GM13976 (cell line): ENCODE measurements around the gene CIDEA.

Experiments
- DNase-seq: peaks from one replicate; pipeline ENCODE4 v3.0.0; 2012; ENCODE audit warnings: low spot score
- CTCF ChIP-seq: IDR thresholded peaks from 2 replicates; pipeline ENCODE4 v1.5.1; 2012; ENCODE audit warnings: borderline replicate concordance, mild to moderate bottlenecking; ENCODE audit not compliant: insufficient read depth; ENCODE audit errors: extremely low read depth, missing control alignments, control extremely low read depth
- in situ Hi-C: fragments of 300-500 bp; cut with MboI; formaldehyde crosslinking; loops from one replicate; pipeline ENCODE4 v1.12.0; 2022; ENCODE audit warnings: low sequenced_read_pairs, mixed read lengths, inconsistent platforms; ENCODE audit not compliant: unreplicated experiment

Gene CIDEA

DNA sequence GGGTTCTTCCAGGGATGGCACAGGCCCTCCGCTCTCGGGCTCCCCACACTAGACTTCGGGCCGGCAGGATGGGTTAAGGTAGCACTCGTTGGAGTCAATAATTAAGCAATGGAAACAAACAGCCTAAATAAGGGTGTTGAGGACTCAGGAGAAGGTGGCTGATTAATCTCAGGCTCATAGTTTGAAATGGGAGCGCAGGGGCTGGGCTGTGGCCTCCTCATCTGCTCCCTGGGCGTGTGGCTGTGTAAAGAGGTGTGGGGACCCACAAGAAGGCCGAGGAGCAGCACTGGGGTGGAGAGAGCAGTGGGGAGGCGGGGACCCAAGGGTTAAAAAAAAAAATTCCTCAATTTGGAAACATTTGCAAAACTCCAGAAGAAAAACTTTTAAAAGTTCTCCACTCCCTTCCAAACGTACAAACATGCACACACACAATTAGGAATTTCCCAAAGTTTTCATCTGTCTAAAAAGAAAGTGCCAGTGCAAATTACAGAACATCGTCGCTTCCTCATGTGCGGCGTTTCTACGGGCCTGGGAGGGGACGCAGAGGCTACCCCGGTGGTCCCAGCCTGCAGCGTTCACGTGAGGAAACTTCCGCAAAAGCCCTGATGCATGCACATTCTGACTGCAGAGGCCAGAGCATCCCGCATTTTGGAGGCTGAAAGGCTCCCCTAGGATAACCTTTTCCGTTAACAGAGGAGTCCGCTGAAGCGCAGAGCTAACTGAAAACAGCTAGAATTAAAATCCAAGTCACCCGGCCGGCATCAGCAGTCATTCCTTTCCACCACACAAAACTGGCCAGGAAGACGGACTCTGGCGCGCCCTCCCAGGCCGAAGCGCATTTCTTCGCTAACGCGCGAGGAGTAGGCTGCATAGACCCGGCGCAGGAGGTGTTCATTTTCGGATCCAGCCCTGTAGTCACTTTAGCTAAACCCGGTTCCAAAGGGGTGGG is 52.9 kb downstream of the CIDEA start:
- DNase-seq, result peak; percentile 47
- peak; percentile 32 for TF ChIP-seq CTCF
- in situ Hi-C loops, result no loop called here

- DNase-seq, result peak; percentile 94
- no peak for TF ChIP-seq CTCF
- in situ Hi-C loops, result no loop called here
Observed at GRCh38 chr18:12307701-12308385, 53.7 kb downstream of the CIDEA start, which contains the start of gene TUBB6. Gene TUBB6, plus strand, starts transcription at chr18:12308241. Its CDS starts 52 bp downstream, at chr18:12308293.

- in situ Hi-C loops, result no loop called here
- TF ChIP-seq CTCF, result no peak
- DNase-seq, result peak; percentile 84
Observed at GRCh38 chr18:12308386-12309100, 54.4 kb downstream of the CIDEA start.

DNA sequence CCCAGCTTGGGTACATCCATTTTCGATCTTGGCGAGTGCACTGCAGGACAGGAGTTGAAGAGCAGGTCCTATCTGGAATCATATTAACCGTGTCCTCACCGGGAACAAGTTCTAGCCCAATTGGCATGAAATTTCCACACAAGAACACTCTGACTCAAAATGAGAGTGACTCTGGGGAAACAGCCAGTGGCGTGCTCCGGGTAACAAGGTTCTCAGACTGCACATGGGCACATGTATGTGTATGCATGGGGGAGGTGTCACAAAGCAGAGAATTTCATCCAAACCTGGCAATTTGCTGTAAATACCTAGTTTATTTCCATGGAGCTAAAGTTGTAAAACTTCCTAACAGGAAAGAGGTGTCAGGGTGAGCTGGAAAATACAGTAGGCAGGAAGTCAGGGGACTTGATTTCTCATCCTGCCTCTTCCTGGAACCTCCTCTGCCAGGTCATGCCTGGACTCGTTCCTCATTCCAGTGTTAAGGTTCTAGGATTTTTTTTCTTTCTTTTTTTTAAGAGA is 55.6 kb downstream of the CIDEA start:
- no peak for DNase-seq
- no peak for TF ChIP-seq CTCF
- in situ Hi-C loops, result no loop called here

GRCh38 chr18:12310762-12311161 is 56.6 kb downstream of the CIDEA start:
- no peak for DNase-seq
- no peak for TF ChIP-seq CTCF
- in situ Hi-C loops, result no loop called here

DNA sequence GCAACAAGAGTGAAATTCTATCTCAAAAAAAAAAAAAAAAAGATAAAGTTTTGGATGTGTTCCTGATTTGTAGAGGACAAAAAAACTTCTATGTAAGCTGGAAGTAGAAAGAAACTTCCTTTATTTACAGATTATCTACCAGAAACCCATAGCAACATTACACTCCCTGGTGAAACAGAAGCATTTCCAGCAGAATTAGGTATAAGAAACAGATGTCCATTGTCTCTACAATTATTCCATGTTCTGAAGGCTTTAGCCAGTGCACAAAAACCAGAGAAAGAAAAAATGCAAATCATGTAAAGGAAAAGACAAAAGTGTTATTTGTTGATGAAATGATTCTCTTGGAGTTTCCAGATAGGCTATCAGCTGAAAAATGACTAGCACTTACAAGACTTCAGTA is 58.8 kb downstream of the CIDEA start:
- DNase-seq, result no peak
- in situ Hi-C loops, result no loop called here
- TF ChIP-seq CTCF, result no peak
